Effector memory CD4-positive, alpha-beta T cell (primary cell): Measurements from ENCODE around the gene SOCS1.

Experiments used
- DNase-seq, 3 donors: peaks; one replicate each; pipeline ENCODE4 v3.0.0-alpha.2; 2020
- H3K27ac ChIP-seq: 2 replicates; pipeline ENCODE4 v1.7.0; 2013; ENCODE audit warnings: mild to moderate bottlenecking, low read length, moderate library complexity; ENCODE audit not compliant: insufficient read depth, poor library complexity, severe bottlenecking
- H3K27me3 ChIP-seq: replicated peaks from 2 replicates; pipeline ENCODE4 v1.7.0; 2013; ENCODE audit warnings: mild to moderate bottlenecking, low read length; ENCODE audit not compliant: insufficient read depth, control insufficient read depth, poor library complexity, severe bottlenecking
- H3K36me3 ChIP-seq: 2 replicates; pipeline ENCODE4 v1.7.0; 2013; ENCODE audit warnings: mild to moderate bottlenecking, low read length, moderate library complexity; ENCODE audit not compliant: control insufficient read depth, insufficient read depth
- H3K4me1 ChIP-seq: 2 replicates; pipeline ENCODE4 v1.7.0; 2013; ENCODE audit warnings: low read length, mild to moderate bottlenecking; ENCODE audit not compliant: control insufficient read depth, insufficient read depth, poor library complexity, severe bottlenecking
- H3K4me3 ChIP-seq: 2 replicates; pipeline ENCODE4 v1.7.0; 2013; ENCODE audit warnings: low read length, low read depth, mild to moderate bottlenecking; ENCODE audit not compliant: insufficient read depth, poor library complexity, severe bottlenecking
- H3K9me3 ChIP-seq: 2 replicates; pipeline ENCODE4 v1.7.0; 2013; ENCODE audit warnings: mild to moderate bottlenecking, low read length, moderate library complexity; ENCODE audit not compliant: control insufficient read depth

The SOCS1 gene

DNA sequence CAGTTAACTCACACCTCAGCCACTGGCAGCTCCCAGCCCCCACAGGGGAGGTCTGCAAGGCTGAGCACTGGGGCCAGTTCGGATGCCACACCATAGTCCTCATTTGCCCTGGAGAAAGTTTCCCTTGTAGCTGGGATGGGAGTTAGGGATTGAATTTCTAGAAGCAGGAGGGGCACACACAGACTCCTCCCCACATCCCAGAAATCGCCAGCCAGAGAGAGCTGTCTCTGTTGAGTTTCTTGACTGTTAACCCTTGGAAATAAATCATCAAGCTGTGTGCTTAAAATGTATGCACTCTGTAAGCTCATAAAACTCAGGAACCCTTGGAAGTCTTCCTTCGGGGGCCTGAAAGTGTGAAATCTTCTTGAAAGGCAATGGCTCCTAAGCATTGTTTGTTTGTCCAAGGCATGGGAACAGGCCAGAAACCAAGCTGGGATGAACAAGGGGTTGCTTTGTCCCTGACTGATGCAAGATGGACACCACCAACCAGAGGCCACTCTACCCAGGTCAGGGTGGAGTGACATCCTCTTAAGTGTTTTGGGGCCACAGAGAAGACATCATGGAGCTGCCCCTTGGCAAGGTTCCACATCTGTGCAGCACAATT, 17.8 kb upstream of the SOCS1 start:
- Histone ChIP-seq H3K36me3 (no peaks in the 10 kb centered on the region), H3K9me3 (no peaks in the 10 kb centered on the region), H3K4me1 (no peaks in the 10 kb centered on the region), H3K27ac (no peak overlapping the region), H3K27me3 (no peaks in the 10 kb centered on the region), H3K4me3 (no peak overlapping the region)
- no peak for DNase-seq

DNA sequence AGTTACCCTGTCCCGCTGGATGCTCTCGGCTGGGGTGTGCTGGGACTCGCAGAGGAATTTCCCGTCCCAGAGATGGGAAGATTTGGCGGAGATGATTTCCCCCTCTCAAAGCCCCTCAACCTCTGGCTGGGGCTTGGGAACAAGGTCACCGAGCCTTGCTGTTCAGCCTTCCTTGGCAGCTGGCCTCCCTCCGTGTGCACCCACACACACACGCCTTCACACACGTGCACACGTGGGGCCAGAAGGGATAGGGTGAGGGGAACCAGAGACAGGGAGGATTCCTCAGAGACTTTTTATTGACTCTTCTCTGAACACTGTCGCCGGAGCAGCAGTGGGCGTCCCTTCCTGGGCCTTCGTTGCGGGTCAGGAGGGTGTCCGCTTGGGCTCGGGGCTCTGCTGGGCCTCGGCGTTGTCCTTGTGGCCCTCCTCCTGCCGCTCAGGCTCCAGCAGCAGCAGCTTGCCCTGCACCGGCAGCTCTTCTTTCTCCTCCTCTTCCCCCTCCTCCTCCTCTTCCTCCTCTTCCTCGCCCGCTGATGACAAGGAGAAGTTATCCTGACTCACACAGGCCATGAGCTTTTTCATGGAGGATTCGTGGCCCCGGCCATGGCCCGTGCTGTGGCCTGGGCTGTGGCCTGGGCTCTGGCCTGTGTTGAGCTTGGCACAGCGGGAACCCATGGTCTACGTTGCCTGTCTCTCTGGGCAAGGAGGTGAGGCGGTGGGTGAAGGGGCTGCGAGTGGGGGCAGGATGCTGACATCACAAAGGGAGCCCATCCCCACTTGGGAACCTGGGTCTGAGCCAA, 17.1 kb upstream of the SOCS1 start, which contains the start of gene PRM3:
PRM3 (minus strand) TSS at position 709 of the 800 bp plus-strand sequence; CDS start at position 675, 34 bp downstream.
- no peak for DNase-seq
- H3K4me3 ChIP-seq, result no peak within 1 kb of the TSS
- H3K9me3 ChIP-seq, result no peaks in the 10 kb centered on the region
- H3K36me3 ChIP-seq, result no peaks in the 10 kb centered on the region
- no peaks in the 10 kb centered on the region for H3K4me1 ChIP-seq
- no peak within 1 kb of the TSS for H3K27ac ChIP-seq
- no peaks in the 10 kb centered on the region for H3K27me3 ChIP-seq

DNA sequence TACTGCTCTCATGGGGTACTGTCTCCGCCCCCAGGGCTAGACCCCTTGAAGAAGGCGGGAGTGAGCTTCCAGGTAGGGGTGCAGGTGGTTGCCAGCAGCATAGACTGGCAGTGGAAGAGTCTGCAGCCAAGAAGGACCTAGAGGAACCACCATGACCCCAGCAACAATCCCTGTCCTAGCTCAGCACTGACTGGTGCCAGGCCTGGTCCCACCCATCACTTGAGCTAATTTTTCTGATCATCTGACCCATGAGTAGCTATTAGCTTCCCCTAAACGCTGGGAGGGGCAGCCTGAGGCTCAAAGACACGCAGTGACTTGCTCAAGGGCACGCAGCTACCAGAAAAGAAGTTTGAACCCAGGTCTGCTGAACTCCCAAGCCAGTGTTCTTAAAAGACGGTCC, 16.5 kb upstream of the SOCS1 start:
- Histone ChIP-seq H3K4me1 (no peaks in the 10 kb centered on the region), H3K9me3 (no peaks in the 10 kb centered on the region), H3K4me3 (no peak overlapping the region), H3K36me3 (no peaks in the 10 kb centered on the region), H3K27me3 (no peaks in the 10 kb centered on the region), H3K27ac (no peak overlapping the region)
- DNase-seq, result no peak

DNA sequence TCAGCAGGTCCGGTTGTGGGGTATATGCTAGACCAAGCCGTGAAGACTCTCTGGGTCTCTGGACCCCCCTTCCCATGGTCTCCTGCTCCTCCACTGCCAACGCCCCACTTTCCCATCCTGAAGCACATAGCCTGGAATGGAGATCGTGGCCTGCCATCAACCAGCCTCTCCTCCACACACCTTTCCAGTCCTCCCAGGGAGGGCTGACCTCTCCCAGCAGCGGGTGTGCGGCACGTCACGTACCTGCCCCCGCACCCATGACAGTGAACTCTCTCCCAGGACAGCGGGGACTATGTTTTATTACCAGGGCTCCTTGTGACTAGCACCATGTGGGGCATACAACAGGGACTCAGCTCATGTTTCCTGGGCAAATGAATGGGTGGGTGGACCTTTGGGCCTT, 15.6 kb upstream of the SOCS1 start:
- Histone ChIP-seq H3K27ac (no peak overlapping the region), H3K4me3 (no peak overlapping the region), H3K27me3 (no peaks in the 10 kb centered on the region), H3K36me3 (no peaks in the 10 kb centered on the region), H3K9me3 (no peaks in the 10 kb centered on the region), H3K4me1 (no peaks in the 10 kb centered on the region)
- DNase-seq, result no peak

DNA sequence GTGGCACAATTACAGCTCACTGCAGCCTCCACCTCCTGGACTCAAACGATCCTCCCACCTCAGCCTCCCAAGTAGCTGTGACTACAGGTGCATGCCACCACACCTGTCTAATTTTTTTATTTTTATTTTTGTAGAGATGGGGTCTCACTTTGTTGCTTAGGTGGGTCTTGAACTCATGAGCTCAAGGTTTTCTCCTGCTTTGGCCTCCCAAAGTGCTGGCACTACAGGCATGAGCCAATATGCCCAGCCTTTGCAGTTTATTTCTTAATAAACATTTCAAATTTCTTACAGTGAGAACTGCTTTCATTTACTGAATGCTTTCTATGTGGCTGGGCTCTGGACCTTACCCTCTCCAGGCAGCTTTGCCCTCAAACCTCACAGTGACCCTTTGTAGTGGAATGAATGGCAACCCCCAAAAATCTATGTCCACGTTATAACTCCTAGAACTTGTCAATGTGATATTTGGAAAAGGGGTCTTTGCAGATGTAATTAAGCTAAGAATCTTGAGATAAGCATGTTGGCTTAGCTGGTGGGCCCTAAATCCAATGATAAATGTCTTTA, 14.7 kb upstream of the SOCS1 start:
- no peak overlapping the region for H3K4me3 ChIP-seq
- no peak for DNase-seq
- no peaks in the 10 kb centered on the region for H3K4me1 ChIP-seq
- no peak overlapping the region for H3K27ac ChIP-seq
- no peaks in the 10 kb centered on the region for H3K9me3 ChIP-seq
- H3K27me3 ChIP-seq, result no peaks in the 10 kb centered on the region
- H3K36me3 ChIP-seq, result no peaks in the 10 kb centered on the region

DNA sequence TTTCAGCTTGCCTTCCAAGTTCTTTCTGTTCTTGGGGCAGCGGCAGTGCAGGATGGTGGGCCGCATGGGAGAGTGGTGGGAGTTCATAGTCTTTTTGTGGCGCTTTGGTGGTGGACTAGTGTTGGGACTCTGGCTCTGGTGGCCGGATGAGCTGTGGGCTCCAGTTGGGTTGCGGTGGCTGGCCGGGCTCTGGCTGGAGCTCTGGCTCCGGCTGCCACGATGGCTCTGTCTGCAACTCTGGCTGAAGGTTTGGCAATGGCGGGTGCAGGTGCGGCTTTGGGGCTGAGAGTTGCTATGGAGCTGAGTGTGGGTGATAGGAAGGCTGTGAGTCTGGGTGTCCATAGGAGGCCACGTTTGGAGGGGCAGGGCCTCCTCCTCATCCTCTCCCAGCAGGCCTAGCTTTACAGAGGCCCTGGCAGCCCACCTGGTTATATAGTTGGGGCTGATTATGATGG, 12.9 kb upstream of the SOCS1 start, which contains the start of gene TNP2:
TNP2 (minus strand) TSS at position 405 of the 455 bp plus-strand sequence; CDS start at position 342, 63 bp downstream.
- DNase-seq, result no peak
- H3K36me3 ChIP-seq, result no peaks in the 10 kb centered on the region
- no peaks in the 10 kb centered on the region for H3K9me3 ChIP-seq
- H3K27me3 ChIP-seq, result no peaks in the 10 kb centered on the region
- H3K4me3 ChIP-seq, result no peak within 1 kb of the TSS
- H3K27ac ChIP-seq, result no peak within 1 kb of the TSS
- peaks cover 5% of the 10 kb centered on the region for H3K4me1 ChIP-seq

DNA sequence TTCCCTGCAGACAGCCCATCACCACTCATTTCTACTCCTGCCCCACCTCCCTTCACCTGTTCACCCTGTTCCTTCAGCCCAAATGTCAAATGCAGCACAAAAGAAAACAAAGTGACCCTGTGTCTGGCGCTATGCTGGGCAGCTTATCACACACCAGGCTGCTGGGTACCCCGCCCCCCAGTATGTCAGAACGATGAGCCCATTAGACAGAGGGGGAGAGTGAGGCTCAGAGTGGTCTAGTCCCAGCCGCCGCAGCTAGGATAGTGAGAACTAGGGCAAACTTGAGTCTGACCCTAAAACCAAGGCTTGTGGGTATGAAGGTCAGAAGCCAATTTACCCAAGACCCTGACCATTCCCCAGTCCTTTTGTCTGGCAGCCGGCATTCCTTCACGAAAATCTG, 9.1 kb upstream of the SOCS1 start:
- Histone ChIP-seq H3K4me3 (no peak overlapping the region), H3K27me3 (no peaks in the 10 kb centered on the region), H3K4me1 (peaks cover 16% of the 10 kb centered on the region), H3K36me3 (no peaks in the 10 kb centered on the region), H3K9me3 (no peaks in the 10 kb centered on the region), H3K27ac (no peak overlapping the region)
- no peak for DNase-seq

DNA sequence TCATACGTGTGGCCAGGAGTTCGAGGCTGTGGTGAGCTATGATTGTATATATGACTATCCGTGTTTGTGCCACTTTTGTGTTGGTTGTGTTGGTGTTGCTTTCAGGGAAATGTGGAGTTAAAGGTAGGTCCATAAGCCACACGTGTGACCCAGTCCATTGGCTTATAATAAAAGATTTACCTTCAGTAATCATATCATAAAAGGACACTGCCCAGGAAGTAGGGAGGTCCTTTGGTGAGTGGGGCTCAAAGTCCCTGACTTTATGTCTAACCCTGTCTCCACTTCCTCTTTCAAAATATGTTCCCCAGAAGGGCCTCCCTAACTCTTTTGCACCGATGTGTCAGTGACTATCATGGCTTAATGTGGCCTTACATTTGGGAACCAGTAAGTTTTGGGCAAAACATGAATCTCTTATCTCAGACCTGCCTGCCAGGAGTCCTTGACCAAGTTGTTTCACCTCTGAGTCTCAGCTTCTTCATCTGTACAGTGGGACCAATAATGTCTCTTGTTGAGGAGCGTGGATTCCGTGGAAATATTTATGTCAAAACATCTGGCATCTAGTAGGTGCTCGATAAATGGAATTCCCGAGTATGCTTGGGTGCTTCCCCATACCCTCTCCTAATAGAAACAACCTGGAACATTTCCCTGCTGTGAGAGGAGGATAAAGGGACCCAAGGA, 8.3 kb upstream of the SOCS1 start:
- Histone ChIP-seq H3K27me3 (no peaks in the 10 kb centered on the region), H3K27ac (no peak overlapping the region), H3K4me3 (no peak overlapping the region), H3K4me1 (peaks cover 16% of the 10 kb centered on the region), H3K36me3 (no peaks in the 10 kb centered on the region), H3K9me3 (no peaks in the 10 kb centered on the region)
- no peak for DNase-seq

DNA sequence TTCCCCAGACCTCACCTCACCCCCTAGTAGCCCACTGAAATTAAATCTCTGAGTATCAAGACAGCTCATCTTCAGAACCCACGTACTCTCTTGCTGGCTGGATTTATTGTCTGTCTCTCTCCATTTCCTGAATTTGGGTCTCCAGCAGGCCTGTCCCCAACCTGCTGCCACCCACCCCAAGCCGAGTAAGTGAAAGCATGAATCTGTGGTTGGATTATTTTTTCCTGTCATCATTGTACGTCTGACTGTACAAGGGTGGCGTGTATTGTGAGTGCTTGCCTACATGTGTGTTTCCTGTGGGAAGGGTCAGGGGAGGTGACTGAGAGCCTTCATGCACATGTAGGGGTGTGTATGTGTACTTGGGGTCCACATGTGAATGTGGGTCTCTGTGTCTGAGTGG, 7.7 kb upstream of the SOCS1 start:
- Histone ChIP-seq H3K4me1 (peaks cover 20% of the 10 kb centered on the region), H3K4me3 (no peak overlapping the region), H3K27me3 (no peaks in the 10 kb centered on the region), H3K36me3 (no peaks in the 10 kb centered on the region), H3K9me3 (no peaks in the 10 kb centered on the region), H3K27ac (no peak overlapping the region)
- DNase-seq, result peak in 1 of 3 donors; percentile 8
